GM13976 (cell line): ENCODE data around the gene PPP1R11.
"Not testable (repeated sequence)": the region's sequence is repeated elsewhere in the genome, so short reads cannot be mapped to it uniquely, and the experiment has no call there.

ENCODE experiments used
- DNase-seq: peaks from one replicate; pipeline ENCODE4 v3.0.0; 2012; ENCODE audit warnings: low spot score
- in situ Hi-C: fragments of 300-500 bp; cut with MboI; formaldehyde crosslinking; loops from one replicate; pipeline ENCODE4 v1.12.0; 2022; ENCODE audit warnings: low sequenced_read_pairs, mixed read lengths, inconsistent platforms; ENCODE audit not compliant: unreplicated experiment
- TF ChIP-seq, protein P1 (sequence below): IDR thresholded peaks from 2 replicates; pipeline ENCODE4 v1.5.1; 2012; ENCODE audit warnings: borderline replicate concordance, mild to moderate bottlenecking; ENCODE audit not compliant: insufficient read depth; ENCODE audit errors: extremely low read depth, missing control alignments, control extremely low read depth

Gene PPP1R11

GRCh38 chr6:30113003-30113759 lies 46.2 kb downstream of the PPP1R11 start, which contains the start of gene TRIM31:
TRIM31 (minus strand) TSS chr6:30113090; CDS start chr6:30112805, 285 bp downstream.
- no peak for DNase-seq
- TF ChIP-seq, protein P1, sequence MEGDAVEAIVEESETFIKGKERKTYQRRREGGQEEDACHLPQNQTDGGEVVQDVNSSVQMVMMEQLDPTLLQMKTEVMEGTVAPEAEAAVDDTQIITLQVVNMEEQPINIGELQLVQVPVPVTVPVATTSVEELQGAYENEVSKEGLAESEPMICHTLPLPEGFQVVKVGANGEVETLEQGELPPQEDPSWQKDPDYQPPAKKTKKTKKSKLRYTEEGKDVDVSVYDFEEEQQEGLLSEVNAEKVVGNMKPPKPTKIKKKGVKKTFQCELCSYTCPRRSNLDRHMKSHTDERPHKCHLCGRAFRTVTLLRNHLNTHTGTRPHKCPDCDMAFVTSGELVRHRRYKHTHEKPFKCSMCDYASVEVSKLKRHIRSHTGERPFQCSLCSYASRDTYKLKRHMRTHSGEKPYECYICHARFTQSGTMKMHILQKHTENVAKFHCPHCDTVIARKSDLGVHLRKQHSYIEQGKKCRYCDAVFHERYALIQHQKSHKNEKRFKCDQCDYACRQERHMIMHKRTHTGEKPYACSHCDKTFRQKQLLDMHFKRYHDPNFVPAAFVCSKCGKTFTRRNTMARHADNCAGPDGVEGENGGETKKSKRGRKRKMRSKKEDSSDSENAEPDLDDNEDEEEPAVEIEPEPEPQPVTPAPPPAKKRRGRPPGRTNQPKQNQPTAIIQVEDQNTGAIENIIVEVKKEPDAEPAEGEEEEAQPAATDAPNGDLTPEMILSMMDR, result no peak
- in situ Hi-C loops, result no loop called here

- in situ Hi-C loops, result no loop called here
- TF ChIP-seq, protein P1, result no peak
- DNase-seq, result no peak
Measured at GRCh38 chr6:30113841-30114240, 46.8 kb downstream of the PPP1R11 start.

GRCh38 chr6:30116724-30117123 lies 49.7 kb downstream of the PPP1R11 start:
- no peak for DNase-seq
- TF ChIP-seq, protein P1, result no peak
- in situ Hi-C loops, result no loop called here

GRCh38 chr6:30118691-30119090 lies 51.7 kb downstream of the PPP1R11 start:
- in situ Hi-C loops, DNase-seq: not testable (repeated sequence)
